HepG2 (cell line): ENCODE data around the gene RCC1. TPM values are rescaled to one million over a fixed set of nuclear protein-coding genes. Genes with fewer than 3 reads are reported as not detected.

Experiments
- CEBPZ ChIP-seq: IDR thresholded peaks from 2 replicates; pipeline ENCODE4 v1.6.1; 2012; ENCODE audit warnings: low read length, improper control_type of control experiment
- FOXK1 ChIP-seq: sonication (generic); formaldehyde crosslinking; IDR thresholded peaks from 2 replicates; pipeline ENCODE4 v1.4.0; 2020; ENCODE audit warnings: low read depth, missing genetic modification reagents, borderline replicate concordance
- FOXM1 ChIP-seq: sonication (generic); formaldehyde crosslinking; IDR thresholded peaks from 2 replicates; pipeline ENCODE4 v1.5.0; 2020; ENCODE audit warnings: missing genetic modification reagents
- HNF4G ChIP-seq, 2 experiments: sonication (generic) in 1 of 2; formaldehyde crosslinking in 1 of 2; IDR thresholded peaks; 2 replicates each; pipeline versions ENCODE4 v1.4.0 to v1.6.1; 2011 to 2020; ENCODE audit warnings: borderline replicate concordance in 2 of 2, low read depth in 2 of 2, mild to moderate bottlenecking in 2 of 2, low read length in 1 of 2, missing genetic modification reagents in 1 of 2, moderate library complexity in 1 of 2
- IKZF5 ChIP-seq: IDR thresholded peaks from 2 replicates; pipeline ENCODE4 v1.6.1; 2018; ENCODE audit warnings: missing genetic modification reagents, mild to moderate bottlenecking, missing compliant biosample characterization
- NR0B2 ChIP-seq: sonication (generic); formaldehyde crosslinking; IDR thresholded peaks from 2 replicates; pipeline ENCODE4 v1.4.0; 2020; ENCODE audit warnings: mild to moderate bottlenecking, missing genetic modification reagents
- PBX2 ChIP-seq: IDR thresholded peaks from 2 replicates; pipeline ENCODE4 v1.6.1; 2016; ENCODE audit warnings: control low read depth
- PHF8 ChIP-seq: sonication (generic); formaldehyde crosslinking; IDR thresholded peaks from 2 replicates; pipeline ENCODE4 v1.5.0; 2020; ENCODE audit warnings: missing genetic modification reagents
- RERE ChIP-seq: IDR thresholded peaks from 2 replicates; pipeline ENCODE4 v1.6.1; 2016; ENCODE audit warnings: low read depth, missing genetic modification reagents, missing compliant biosample characterization
- SP2 ChIP-seq: sonication (generic); formaldehyde crosslinking; IDR thresholded peaks from 2 replicates; pipeline ENCODE4 v1.5.1; 2020; ENCODE audit warnings: mild to moderate bottlenecking, missing genetic modification reagents
- SSRP1 ChIP-seq: IDR thresholded peaks from 2 replicates; pipeline ENCODE4 v1.6.1; 2016; ENCODE audit warnings: control low read depth
- ZFP82 ChIP-seq: sonication (generic); formaldehyde crosslinking; IDR thresholded peaks from 2 replicates; pipeline ENCODE4 v1.5.1; 2020; ENCODE audit warnings: mild to moderate bottlenecking, missing genetic modification reagents, borderline replicate concordance
- ZNF512 ChIP-seq: sonication (generic); formaldehyde crosslinking; IDR thresholded peaks from 2 replicates; pipeline ENCODE4 v1.4.0; 2020; ENCODE audit warnings: mild to moderate bottlenecking, missing genetic modification reagents
- ZNF570 ChIP-seq: sonication (generic); formaldehyde crosslinking; IDR thresholded peaks from 2 replicates; pipeline ENCODE4 v1.4.0; 2020; ENCODE audit warnings: mild to moderate bottlenecking, missing genetic modification reagents, borderline replicate concordance
- polyA plus RNA-seq, 8 experiments: library from polyadenylated mRNA; depleted of rRNA in 3 of 8; stranded (reverse) in 7 of 8; unstranded in 1 of 8; fragments of >200 nt; fragmentation: Illumina TruSeq in 4 of 8; extraction: Trizol in 4 of 8; gene quantifications; 2 replicates each; pipeline versions ENCODE4 v1.2.1 to v1.2.3, GENCODE V29; 2011 to 2016; ENCODE audit warnings: low read depth in 4 of 8, missing spikeins in 1 of 8, mixed read lengths in 1 of 8; ENCODE audit not compliant: insufficient read depth in 1 of 8
- total RNA-seq, 5 experiments: library from RNA; depleted of rRNA; stranded (reverse); fragments of >200 nt; fragmentation: Illumina TruSeq; extraction: Trizol; gene quantifications; 2 replicates each; pipeline ENCODE4 v1.2.3, GENCODE V29; 2016; ENCODE audit warnings: low read depth in 1 of 5

RCC1 gene
- total and polyA plus RNA-seq, 2 of the 13 experiments (the other 11 are each of a cell fraction or from before 2014, with no cell fraction given), result 47.2 to 80.8 TPM

- TF ChIP-seq RERE (CRISPR knock-in tag), result peak; percentile 74
- no peak for TF ChIP-seq SP2
- no peak for TF ChIP-seq ZFP82 (CRISPR knock-in tag)
- no peak for TF ChIP-seq ZNF512
- no peak for TF ChIP-seq PBX2 (CRISPR knock-in tag)
- TF ChIP-seq IKZF5 (CRISPR knock-in tag), result peak; percentile 96
- no peak for TF ChIP-seq CEBPZ
- TF ChIP-seq SSRP1 (CRISPR knock-in tag), result no peak; the same call in 1 of the 2 replicates
- peak; percentile 89 for TF ChIP-seq PHF8 (CRISPR knock-in tag)
- TF ChIP-seq FOXM1 (CRISPR knock-in tag), result no peak
- peak; percentile 32; the same call in 1 of the 2 replicates for TF ChIP-seq HNF4G (IDR thresholded peaks at IDR 0.05; ENCODE audit: borderline replicate concordance, low read depth, low read length)
- TF ChIP-seq HNF4G (CRISPR knock-in tag; IDR thresholded peaks at IDR 0.05; ENCODE audit: borderline replicate concordance, low read depth), result peak; percentile 76; the same call in 1 of the 2 replicates
- peak; percentile 67; the same call in 1 of the 2 replicates for TF ChIP-seq NR0B2 (CRISPR knock-in tag)
- no peak for TF ChIP-seq ZNF570 (CRISPR knock-in tag)
- peak; percentile 72; the same call in 1 of the 2 replicates for TF ChIP-seq FOXK1
These were observed 75.8 kb downstream of the RCC1 start (continued) for GRCh38 chr1:28581531-28582247.
